22Rv1 (cell line): ENCODE results near the gene CTBP2.

ENCODE experiments used
- CTCF ChIP-seq: fragments of 450-650 bp; IDR thresholded peaks from 2 replicates; pipeline ENCODE4 v1.5.1; 2017; ENCODE audit warnings: mild to moderate bottlenecking
- ZFX ChIP-seq: fragments of 450-650 bp; IDR thresholded peaks from 2 replicates; pipeline ENCODE4 v1.6.1; 2017; ENCODE audit warnings: antibody characterized with exemption, borderline replicate concordance

- TF ChIP-seq CTCF (no peak), ZFX (no peak)
These were observed 164.1 kb downstream of the CTBP2 start for GRCh38 chr10:124996127-124996853.
